SU-DHL-6 (cell line): ENCODE measurements around the gene GRB10.
"Not testable (repeated sequence)": the region's sequence is repeated elsewhere in the genome, so short reads cannot be mapped to it uniquely, and the experiment has no call there.

Source experiments
- H2AFZ ChIP-seq: fragments of 200-600 bp; sonication (generic); 2 replicates; pipeline ENCODE4 v1.6.1; 2014; ENCODE audit warnings: low read depth, mild to moderate bottlenecking, moderate library complexity, mixed read lengths, antibody characterized with exemption, low read length; ENCODE audit not compliant: severe bottlenecking
- H3F3A ChIP-seq: fragments of 200-600 bp; shearing (Covaris generic); 2 replicates; pipeline ENCODE4 v1.6.0; 2016; ENCODE audit warnings: antibody characterized with exemption, mild to moderate bottlenecking; ENCODE audit not compliant: insufficient read depth
- H3K27ac ChIP-seq: fragments of 200-600 bp; sonication (generic); 2 replicates; pipeline ENCODE4 v1.5.1; 2016; ENCODE audit warnings: low read depth, mild to moderate bottlenecking, low read length, moderate library complexity, mixed read lengths
- H3K27me3 ChIP-seq: fragments of 200-600 bp; sonication (generic), shearing (Covaris generic); 2 replicates; pipeline ENCODE4 v1.6.0; 2014; ENCODE audit warnings: mild to moderate bottlenecking, low read length
- H3K36me3 ChIP-seq: fragments of 200-600 bp; sonication (generic); 2 replicates; pipeline ENCODE4 v1.6.1; 2014; ENCODE audit warnings: mild to moderate bottlenecking, low read length, mixed read lengths
- H3K4me2 ChIP-seq: fragments of 300-600, 200-600 bp; shearing (Covaris generic), sonication (generic); 2 replicates; pipeline ENCODE4 v1.6.0; 2014; ENCODE audit warnings: low read length, low read depth, mild to moderate bottlenecking; ENCODE audit not compliant: poor library complexity, severe bottlenecking
- H3K4me3 ChIP-seq: fragments of 200-600 bp; sonication (generic); 2 replicates; pipeline ENCODE4 v1.5.1; 2014; ENCODE audit warnings: antibody characterized with exemption, low read length, mild to moderate bottlenecking, mixed read lengths; ENCODE audit not compliant: insufficient read depth, poor library complexity, severe bottlenecking
- H3K79me2 ChIP-seq: fragments of 200-600 bp; sonication (generic); 2 replicates; pipeline ENCODE4 v1.6.1; 2014; ENCODE audit warnings: mild to moderate bottlenecking, low read length, moderate library complexity; ENCODE audit not compliant: insufficient read depth
- H3K9ac ChIP-seq: fragments of 200-600 bp; sonication (generic); 2 replicates; pipeline ENCODE4 v1.7.0; 2014; ENCODE audit warnings: mild to moderate bottlenecking, low read length
- H3K9me2 ChIP-seq: fragments of 200-600 bp; sonication (generic); replicated peaks from 2 replicates; pipeline ENCODE4 v1.6.1; 2014; ENCODE audit warnings: low read length; ENCODE audit not compliant: insufficient read depth
- H3K9me3 ChIP-seq: fragments of 200-600 bp; sonication (generic); 2 replicates; pipeline ENCODE4 v1.6.1; 2014; ENCODE audit warnings: low read length, mixed read lengths; ENCODE audit not compliant: insufficient read depth
- H4K20me1 ChIP-seq: fragments of 200-600 bp; sonication (generic); 2 replicates; pipeline ENCODE4 v1.6.1; 2014; ENCODE audit warnings: low read depth, mild to moderate bottlenecking, antibody characterized with exemption, low read length, moderate library complexity, mixed read lengths
- EZH2phosphoT487 ChIP-seq: fragments of 200-600 bp; sonication (generic), shearing (Covaris generic); conservative IDR thresholded peaks from 2 replicates; pipeline ENCODE4 v1.6.1; 2018; ENCODE audit warnings: mild to moderate bottlenecking, antibody characterized with exemption, low read length, moderate library complexity, mixed read lengths
- TF ChIP-seq, protein P1 (sequence below): fragments of 200-600 bp; sonication (generic); IDR thresholded peaks from one replicate; pipeline ENCODE4 v1.5.1; 2017; ENCODE audit warnings: antibody characterized with exemption, mild to moderate bottlenecking, low read length, moderate library complexity; ENCODE audit not compliant: insufficient read depth, poor library complexity, severe bottlenecking

Gene GRB10

GRCh38 chr7:50580057-50580456 is 202.6 kb downstream of the GRB10 start:
- H3K9me3 ChIP-seq, result no peaks in the 10 kb centered on the region
- no peaks in the 10 kb centered on the region for H3F3A ChIP-seq
- no peak overlapping the region for H2AFZ ChIP-seq
- H3K9ac ChIP-seq, result no peak overlapping the region
- no peaks in the 10 kb centered on the region for H3K9me2 ChIP-seq
- H3K4me2 ChIP-seq, result no peak overlapping the region
- no peak overlapping the region for H3K4me3 ChIP-seq
- no peaks in the 10 kb centered on the region for H4K20me1 ChIP-seq
- no peak overlapping the region for H3K27ac ChIP-seq
- no peaks in the 10 kb centered on the region for H3K27me3 ChIP-seq
- H3K79me2 ChIP-seq, result no peaks in the 10 kb centered on the region
- H3K36me3 ChIP-seq, result no peaks in the 10 kb centered on the region
- no peak for TF ChIP-seq EZH2phosphoT487
- TF ChIP-seq, protein P1, sequence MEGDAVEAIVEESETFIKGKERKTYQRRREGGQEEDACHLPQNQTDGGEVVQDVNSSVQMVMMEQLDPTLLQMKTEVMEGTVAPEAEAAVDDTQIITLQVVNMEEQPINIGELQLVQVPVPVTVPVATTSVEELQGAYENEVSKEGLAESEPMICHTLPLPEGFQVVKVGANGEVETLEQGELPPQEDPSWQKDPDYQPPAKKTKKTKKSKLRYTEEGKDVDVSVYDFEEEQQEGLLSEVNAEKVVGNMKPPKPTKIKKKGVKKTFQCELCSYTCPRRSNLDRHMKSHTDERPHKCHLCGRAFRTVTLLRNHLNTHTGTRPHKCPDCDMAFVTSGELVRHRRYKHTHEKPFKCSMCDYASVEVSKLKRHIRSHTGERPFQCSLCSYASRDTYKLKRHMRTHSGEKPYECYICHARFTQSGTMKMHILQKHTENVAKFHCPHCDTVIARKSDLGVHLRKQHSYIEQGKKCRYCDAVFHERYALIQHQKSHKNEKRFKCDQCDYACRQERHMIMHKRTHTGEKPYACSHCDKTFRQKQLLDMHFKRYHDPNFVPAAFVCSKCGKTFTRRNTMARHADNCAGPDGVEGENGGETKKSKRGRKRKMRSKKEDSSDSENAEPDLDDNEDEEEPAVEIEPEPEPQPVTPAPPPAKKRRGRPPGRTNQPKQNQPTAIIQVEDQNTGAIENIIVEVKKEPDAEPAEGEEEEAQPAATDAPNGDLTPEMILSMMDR, result no peak

DNA sequence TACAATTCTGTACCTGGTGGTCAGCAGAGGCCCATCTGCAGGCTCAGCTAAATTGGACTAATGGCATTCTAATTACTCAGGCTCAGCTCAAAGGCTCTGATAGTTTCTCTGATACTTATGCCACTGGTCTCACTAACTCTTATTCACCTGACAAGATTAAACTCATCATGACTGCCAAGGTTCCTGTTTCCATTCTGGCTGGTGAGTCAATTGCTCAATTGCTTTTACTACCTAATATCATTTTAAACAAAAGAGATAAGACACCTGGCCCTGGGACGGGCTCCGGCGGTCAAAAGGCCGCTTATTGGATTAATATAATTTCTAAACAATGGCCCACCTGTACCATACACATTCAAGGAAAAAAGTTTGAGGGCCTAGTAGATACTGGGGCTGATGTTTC is 204.6 kb downstream of the GRB10 start:
- not testable (repeated sequence) for H3K9me3 ChIP-seq, H3K4me2 ChIP-seq, H3F3A ChIP-seq, H2AFZ ChIP-seq, H4K20me1 ChIP-seq, H3K27me3 ChIP-seq, H3K36me3 ChIP-seq, H3K4me3 ChIP-seq, H3K79me2 ChIP-seq, H3K27ac ChIP-seq, H3K9ac ChIP-seq, H3K9me2 ChIP-seq

- Histone ChIP-seq H2AFZ (no peak overlapping the region), H3F3A (no peaks in the 10 kb centered on the region), H3K27ac (no peak overlapping the region), H3K4me3 (no peak overlapping the region), H3K4me2 (no peak overlapping the region), H4K20me1 (no peaks in the 10 kb centered on the region), H3K9me3 (no peaks in the 10 kb centered on the region), H3K79me2 (no peaks in the 10 kb centered on the region), H3K9me2 (no peaks in the 10 kb centered on the region), H3K27me3 (no peaks in the 10 kb centered on the region), H3K36me3 (no peaks in the 10 kb centered on the region), H3K9ac (no peak overlapping the region)
- TF ChIP-seq, protein P1, result no peak
- TF ChIP-seq EZH2phosphoT487, result no peak
These were observed 205.1 kb downstream of the GRB10 start for GRCh38 chr7:50577569-50577968.

DNA sequence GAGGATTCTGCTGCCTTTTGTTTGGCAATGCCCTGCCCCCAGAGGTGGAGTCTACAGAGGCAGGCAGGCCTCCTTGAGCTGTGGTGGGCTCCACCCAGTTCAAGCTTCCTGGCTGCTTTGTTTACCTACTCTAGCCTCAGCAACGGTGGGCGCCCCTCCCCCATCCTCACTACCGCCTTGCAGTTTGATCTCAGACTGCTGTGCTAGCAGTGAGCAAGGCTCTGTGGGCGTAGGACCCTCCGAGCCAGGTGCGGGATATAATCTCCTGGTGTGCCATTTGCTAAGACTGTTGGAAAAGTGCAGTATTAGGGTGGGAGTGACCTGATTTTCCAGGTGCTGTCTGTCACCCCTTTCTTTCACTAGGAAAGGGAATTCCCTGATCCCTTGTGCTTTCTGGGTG is 206.3 kb downstream of the GRB10 start:
- H2AFZ ChIP-seq, H3K36me3 ChIP-seq, H3K79me2 ChIP-seq, H3K27ac ChIP-seq, H3K9me2 ChIP-seq, H3K9me3 ChIP-seq, H3K4me3 ChIP-seq, H3K4me2 ChIP-seq, H4K20me1 ChIP-seq, H3K27me3 ChIP-seq, H3K9ac ChIP-seq, H3F3A ChIP-seq: not testable (repeated sequence)
